Measurements from ENCODE around the gene ICA1L.

- no peak for TF ChIP-seq POLR2AphosphoS5 (IDR thresholded peaks at IDR 0.05)
- TF ChIP-seq CTCF (IDR thresholded peaks at IDR 0.05), result no peak
- TF ChIP-seq POLR2A (IDR thresholded peaks at IDR 0.05), result no peak
These were observed 88.5 kb downstream of the ICA1L start for GRCh38 chr2:202782940-202783558.
